Neuron (in vitro differentiated cells): ENCODE data around the gene OTOP3.

Experiments
- H2AFZ ChIP-seq: one replicate; pipeline ENCODE4 v1.6.1; 2013; ENCODE audit warnings: low read depth, mild to moderate bottlenecking, inconsistent platforms, low read length, moderate library complexity
- H3K27me3 ChIP-seq: one replicate; pipeline ENCODE4 v1.6.1; 2013; ENCODE audit warnings: low read length; ENCODE audit not compliant: insufficient read depth
- H3K36me3 ChIP-seq: one replicate; pipeline ENCODE4 v1.6.1; 2013; ENCODE audit warnings: low read length; ENCODE audit not compliant: insufficient read depth
- H3K4me1 ChIP-seq: one replicate; pipeline ENCODE4 v1.6.1; 2013; ENCODE audit warnings: low read length; ENCODE audit not compliant: insufficient read depth
- H3K4me3 ChIP-seq: 2 replicates; pipeline ENCODE4 v1.5.1; 2013; ENCODE audit warnings: mild to moderate bottlenecking, low read length, moderate library complexity
- H3K9me3 ChIP-seq: one replicate; pipeline ENCODE4 v1.6.1; 2013; ENCODE audit warnings: low read length

OTOP3 gene, protein sequence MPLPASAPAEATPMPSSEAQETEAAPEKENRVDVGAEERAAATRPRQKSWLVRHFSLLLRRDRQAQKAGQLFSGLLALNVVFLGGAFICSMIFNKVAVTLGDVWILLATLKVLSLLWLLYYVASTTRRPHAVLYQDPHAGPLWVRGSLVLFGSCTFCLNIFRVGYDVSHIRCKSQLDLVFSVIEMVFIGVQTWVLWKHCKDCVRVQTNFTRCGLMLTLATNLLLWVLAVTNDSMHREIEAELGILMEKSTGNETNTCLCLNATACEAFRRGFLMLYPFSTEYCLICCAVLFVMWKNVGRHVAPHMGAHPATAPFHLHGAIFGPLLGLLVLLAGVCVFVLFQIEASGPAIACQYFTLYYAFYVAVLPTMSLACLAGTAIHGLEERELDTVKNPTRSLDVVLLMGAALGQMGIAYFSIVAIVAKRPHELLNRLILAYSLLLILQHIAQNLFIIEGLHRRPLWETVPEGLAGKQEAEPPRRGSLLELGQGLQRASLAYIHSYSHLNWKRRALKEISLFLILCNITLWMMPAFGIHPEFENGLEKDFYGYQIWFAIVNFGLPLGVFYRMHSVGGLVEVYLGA

DNA sequence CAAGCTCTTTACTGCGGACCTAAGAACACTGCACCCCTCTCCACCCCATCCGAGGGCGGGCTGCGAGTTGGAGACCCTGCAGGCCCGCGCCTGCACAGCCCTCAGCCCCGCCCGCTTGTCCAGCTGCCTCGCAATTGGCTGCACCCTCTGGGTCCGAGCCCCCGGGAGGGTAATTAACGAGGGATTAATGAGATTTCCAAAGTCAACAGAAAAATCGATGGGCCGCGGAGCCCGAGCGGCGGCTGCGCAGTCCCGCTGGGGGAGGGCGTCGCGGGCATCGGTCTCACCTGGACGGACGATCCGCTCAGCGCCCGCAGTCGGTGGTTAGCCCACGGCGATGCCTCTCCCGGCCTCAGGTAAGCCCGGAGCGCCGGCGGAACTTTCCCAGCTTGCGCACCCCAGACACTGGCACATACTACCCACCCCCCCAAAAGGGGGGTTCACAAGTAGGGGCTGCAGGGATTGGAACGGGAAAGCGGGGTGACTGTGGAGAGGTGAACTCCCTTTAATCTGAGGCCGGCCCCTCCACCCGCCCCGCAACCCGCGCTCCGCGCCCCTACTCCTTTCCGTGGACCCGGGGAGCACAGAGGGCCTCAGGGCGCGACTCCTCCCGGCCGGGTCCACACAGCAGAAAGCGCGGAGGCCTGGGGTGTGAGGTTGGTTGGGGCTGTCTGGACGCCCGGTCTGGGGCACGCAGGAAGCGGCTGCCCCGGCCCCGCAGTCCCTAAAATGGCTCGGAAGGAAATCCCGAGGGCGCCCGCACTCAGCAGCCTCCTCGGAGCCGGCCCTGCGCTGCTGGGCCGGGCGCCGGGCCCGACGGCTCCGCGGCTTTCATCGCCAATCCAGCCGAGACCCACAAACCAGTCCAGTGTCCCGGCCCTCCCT is at the start of gene OTOP3:
Gene OTOP3, plus strand, starts transcription at position 314 of the 885 bp plus-strand sequence. Its CDS starts 24 bp downstream, at position 338.
- no peaks in the 10 kb centered on the region for H3K4me1 ChIP-seq
- H3K27me3 ChIP-seq = peaks cover 73% of the 10 kb centered on the region
- no peak within 1 kb of the TSS for H3K4me3 ChIP-seq
- no peaks in the 10 kb centered on the region for H3K9me3 ChIP-seq
- no peak within 1 kb of the TSS for H2AFZ ChIP-seq
- H3K36me3 ChIP-seq = no peaks in the 10 kb centered on the region

DNA sequence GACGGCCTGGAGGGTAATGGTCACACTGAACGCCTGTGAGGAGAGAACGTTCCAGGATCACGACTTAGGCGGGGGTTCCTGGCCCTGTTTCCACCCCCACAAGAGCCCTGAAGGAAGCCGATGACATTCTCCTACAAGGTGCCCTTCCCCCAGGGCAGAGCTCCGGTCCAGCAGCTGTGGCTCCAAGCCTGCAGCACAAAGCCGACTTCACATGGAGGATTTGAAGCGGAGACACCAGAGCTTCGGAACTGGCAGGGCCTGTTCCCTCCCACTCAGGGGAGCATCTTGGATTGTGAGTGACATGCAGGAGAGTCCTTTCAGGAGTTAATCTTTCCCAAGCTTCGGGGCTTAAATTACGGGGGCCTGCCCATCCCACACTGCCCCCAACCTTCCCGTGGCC is 47.2 kb upstream of the OTOP3 start:
- Histone ChIP-seq H3K27me3 (peaks cover 46% of the 10 kb centered on the region), H3K9me3 (no peaks in the 10 kb centered on the region), H3K4me1 (no peaks in the 10 kb centered on the region), H3K4me3 (no peak overlapping the region), H3K36me3 (no peaks in the 10 kb centered on the region), H2AFZ (no peak overlapping the region)

DNA sequence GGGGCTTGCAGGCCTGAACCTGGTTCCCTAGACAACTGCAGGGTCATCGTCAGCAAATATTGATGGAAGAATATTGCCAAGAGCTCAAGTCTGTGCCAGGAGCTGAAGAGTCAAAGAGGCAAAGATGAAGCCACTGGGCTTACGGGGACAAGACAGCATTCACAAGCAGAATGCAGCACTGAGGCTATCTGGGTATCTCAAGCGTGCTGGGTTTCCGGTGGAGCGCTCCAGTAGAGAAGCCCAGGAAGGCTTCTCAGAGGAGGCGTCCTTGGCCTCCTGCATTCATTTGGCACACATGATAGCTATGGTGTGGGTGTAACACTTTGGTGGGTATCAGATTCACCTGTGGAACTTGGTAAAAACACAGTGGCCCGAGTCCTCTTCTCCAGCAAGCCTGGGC is 45.1 kb upstream of the OTOP3 start:
- Histone ChIP-seq H3K9me3 (no peaks in the 10 kb centered on the region), H2AFZ (no peak overlapping the region), H3K4me3 (no peak overlapping the region), H3K4me1 (no peaks in the 10 kb centered on the region), H3K36me3 (no peaks in the 10 kb centered on the region), H3K27me3 (peaks cover 62% of the 10 kb centered on the region)

DNA sequence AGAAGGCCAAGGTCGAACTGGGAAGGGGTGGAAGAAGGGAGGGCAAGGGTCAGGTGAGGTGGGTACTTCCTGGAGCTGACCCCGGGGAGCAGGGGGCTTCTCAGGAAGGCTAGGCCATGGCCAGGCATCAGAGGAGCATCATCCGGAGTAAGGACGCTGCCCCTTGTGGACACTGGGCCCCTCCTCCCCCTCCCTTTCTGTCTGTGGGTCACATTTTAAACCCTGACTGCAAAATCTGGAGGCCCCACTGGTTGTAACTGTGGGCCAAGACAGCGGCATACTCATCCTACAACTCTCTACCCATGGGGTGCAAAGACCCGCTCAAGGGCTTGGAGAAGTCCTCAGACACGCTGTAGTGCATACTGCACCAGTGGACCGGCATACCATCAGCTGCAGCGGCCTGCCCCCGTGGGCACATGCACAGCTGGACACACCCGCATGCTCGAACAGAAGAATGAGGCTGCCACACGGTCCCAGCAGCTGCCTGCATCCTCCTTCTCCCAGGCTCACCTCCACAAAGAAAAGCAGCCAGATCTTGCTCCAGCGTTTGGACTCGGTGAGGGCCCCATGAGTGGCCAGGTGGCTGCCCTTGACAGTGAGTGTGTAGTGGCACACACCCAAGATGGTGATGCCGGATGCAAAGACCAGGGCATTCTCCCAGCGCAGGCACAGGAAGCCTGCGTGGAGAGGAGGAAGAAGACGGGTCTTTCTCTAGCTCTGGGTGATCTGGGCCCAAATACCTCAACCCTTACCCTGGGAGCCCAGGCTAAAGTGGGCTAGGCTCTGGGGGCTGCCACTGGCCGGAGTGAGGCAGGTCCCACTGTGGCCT is 43.5 kb upstream of the OTOP3 start:
- H3K4me1 ChIP-seq = no peaks in the 10 kb centered on the region
- H3K9me3 ChIP-seq = no peaks in the 10 kb centered on the region
- H2AFZ ChIP-seq = no peak overlapping the region
- H3K27me3 ChIP-seq = peaks cover 68% of the 10 kb centered on the region
- no peak overlapping the region for H3K4me3 ChIP-seq
- no peaks in the 10 kb centered on the region for H3K36me3 ChIP-seq

DNA sequence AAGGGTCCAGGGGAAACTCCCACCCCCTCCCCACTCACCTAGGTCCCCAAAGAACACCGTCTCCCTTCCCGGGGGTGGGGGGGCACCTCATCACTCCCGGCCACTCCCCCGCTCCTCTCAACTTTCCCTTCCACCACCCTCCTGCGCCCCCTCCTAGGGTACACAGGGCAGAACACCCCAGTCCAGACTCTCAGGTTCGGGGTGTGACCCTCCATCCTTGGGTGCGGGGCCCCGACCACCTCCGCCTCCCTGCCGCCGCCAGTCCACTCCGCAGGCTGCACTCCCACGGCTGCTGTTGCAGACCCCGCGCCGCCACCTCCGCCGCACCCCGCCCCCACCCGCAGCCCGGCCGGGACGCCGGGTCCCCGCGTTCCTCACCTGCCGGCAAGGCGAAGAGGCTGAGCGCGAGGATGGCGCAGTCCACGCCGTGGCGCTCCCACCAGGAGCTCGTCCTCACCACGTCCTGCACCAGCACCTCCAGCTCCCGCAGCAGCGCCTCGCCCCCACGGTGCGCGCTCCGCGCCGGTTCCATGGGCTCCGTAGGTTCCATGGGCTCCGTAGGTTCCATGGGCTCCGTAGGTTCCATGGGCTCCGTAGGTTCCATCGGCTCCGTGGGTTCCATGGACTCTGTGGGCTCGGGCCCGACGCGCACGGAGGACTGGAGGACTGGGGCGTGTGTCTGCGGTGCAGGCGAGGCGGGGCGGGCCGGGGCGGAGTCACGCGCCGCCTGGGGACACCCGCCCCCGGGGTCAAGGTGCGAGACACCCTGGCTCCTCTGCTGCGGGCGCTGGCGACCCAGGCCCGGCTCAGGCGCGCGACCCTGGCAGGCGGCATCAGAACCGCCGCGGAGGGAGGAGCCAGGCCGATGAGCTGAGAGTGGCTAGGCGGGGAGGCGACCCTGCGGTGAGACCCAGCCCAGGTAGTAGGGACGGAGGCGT is 42.5 kb upstream of the OTOP3 start, which contains the start of gene FADS6:
Gene FADS6, minus strand, starts transcription at position 660 of the 938 bp plus-strand sequence. Its CDS starts 38 bp downstream, at position 622.
- H3K27me3 ChIP-seq = peaks cover 69% of the 10 kb centered on the region
- no peaks in the 10 kb centered on the region for H3K9me3 ChIP-seq
- no peaks in the 10 kb centered on the region for H3K4me1 ChIP-seq
- H2AFZ ChIP-seq = no peak within 1 kb of the TSS
- H3K36me3 ChIP-seq = no peaks in the 10 kb centered on the region
- H3K4me3 ChIP-seq = no peak within 1 kb of the TSS

DNA sequence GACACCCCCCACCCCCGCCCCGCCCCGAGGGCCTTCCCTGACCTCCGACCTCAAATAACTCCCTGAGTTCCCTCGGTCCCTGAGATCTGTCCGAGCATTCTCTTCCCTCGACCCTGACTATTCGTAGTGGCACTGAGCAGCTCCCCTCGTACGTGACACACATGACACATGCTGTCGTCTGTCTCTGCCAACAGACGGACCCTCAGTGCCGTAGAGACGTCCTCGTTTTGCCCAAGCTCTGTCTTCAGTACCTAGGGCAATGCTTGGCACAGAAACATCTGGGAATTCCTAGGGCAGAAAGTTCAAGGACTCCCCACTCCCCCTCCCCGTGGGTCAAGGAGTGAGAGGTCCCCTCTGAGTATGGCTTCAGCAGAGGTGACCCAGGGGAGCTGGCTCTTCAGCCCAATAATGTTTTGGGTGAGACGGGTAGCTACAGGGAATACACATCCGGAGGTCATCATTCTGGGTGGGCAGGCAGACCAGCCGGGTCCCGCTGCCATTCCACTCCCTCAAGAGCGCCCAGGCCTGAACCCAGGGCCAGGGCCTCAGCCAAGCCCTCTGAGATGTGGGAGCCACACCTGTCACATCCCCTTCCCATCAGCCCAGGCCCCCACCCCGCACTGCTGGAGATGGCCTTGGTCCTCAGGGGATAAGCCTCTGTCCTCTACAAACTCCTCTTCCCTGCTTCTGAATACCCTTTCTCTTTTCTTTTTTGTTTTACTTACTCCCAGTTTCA is 41.6 kb upstream of the OTOP3 start:
- Histone ChIP-seq H3K36me3 (no peaks in the 10 kb centered on the region), H2AFZ (no peak overlapping the region), H3K9me3 (no peaks in the 10 kb centered on the region), H3K4me1 (no peaks in the 10 kb centered on the region), H3K4me3 (no peak overlapping the region), H3K27me3 (peaks cover 65% of the 10 kb centered on the region)

DNA sequence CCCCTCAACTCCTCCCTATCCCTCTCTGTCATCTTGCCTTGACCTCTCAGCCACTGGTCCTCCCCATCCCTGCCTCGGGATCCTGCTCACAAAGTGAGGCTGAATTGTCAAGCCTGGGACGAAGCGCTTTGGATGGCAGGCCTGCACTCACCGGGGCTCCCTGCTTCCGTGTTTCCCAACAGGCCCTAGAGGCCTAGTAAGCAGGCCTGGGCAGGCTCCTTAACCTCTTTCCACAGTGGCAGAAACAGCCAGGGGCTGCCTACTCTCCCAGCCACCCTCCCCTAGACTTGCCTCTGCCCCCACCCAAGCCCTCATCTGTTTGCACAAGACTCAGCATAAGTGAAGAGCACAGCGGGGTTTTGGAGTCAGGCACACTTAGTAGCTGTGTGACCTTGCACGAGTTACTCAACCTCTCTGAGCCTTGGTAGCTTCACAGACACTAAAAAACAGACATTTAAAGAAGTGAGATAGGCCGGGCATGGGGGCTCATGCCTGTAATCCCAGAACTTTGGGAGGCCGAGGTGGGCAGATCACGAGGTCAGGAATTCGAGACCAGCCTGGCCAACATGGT is 37.2 kb upstream of the OTOP3 start:
- no peaks in the 10 kb centered on the region for H3K4me1 ChIP-seq
- H2AFZ ChIP-seq = no peak overlapping the region
- H3K4me3 ChIP-seq = no peak overlapping the region
- H3K9me3 ChIP-seq = peaks cover 2% of the 10 kb centered on the region
- H3K27me3 ChIP-seq = peaks cover 59% of the 10 kb centered on the region
- H3K36me3 ChIP-seq = no peaks in the 10 kb centered on the region

DNA sequence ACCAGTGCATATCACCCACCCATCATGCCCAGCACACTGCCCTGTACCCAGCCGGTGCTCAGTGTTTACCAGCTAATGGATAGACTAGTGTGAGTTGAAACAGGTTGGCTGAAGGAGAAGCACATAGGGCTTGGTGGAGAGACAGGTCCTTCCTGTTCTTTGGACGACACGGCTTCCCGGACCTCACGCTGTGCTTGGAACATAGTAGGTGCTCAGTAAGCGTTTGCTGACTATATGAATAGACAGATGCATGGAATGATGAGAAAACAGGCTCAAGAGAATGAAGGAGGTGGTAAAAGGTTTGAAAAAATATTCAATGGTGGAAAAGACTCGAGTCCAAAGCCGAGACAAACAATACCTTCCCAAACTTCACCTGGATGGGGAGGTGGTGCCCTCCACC is 35.5 kb upstream of the OTOP3 start:
- no peaks in the 10 kb centered on the region for H3K4me1 ChIP-seq
- H2AFZ ChIP-seq = no peak overlapping the region
- peaks cover 42% of the 10 kb centered on the region for H3K27me3 ChIP-seq
- peaks cover 2% of the 10 kb centered on the region for H3K9me3 ChIP-seq
- H3K4me3 ChIP-seq = no peak overlapping the region
- no peaks in the 10 kb centered on the region for H3K36me3 ChIP-seq

DNA sequence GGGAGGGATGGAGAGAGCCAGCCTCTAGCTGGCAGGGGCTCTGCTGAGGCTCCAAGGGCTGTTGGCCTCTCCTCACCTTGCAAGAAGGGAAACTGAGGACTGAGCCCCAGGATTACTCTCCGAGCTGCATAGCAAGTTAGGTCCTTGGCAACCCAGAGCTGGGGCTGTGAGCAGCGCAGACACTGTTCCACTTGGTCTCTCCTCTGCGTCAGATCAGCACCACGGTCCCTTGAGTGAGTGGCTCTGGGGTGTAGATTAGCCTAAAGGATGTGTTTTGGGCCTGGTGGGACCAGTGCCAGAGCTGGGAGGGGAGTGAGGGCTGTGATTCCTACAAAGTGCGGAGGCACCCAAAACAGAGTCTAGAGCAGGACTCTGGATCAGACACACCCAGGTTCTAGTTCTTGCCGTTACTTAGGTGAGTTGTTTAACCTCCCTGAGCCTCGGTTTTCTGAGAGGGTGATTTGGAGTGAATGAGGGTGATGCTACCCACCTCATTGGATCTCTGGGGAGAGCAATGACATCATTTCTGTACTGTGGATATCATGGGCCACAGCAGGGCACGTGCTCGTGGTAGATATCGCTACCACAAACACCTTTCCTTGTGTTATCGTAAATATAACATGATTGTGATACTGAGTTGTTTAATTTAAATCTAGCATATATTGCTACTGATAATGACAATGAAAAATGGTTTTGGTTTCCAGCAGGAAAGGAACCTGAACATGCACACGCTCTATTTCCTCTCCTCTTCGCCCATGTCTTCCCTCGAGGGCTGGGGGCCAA is 34.2 kb upstream of the OTOP3 start:
- peaks cover 33% of the 10 kb centered on the region for H3K27me3 ChIP-seq
- H3K36me3 ChIP-seq = no peaks in the 10 kb centered on the region
- H2AFZ ChIP-seq = no peak overlapping the region
- no peak overlapping the region for H3K4me3 ChIP-seq
- peaks cover 2% of the 10 kb centered on the region for H3K9me3 ChIP-seq
- no peaks in the 10 kb centered on the region for H3K4me1 ChIP-seq

DNA sequence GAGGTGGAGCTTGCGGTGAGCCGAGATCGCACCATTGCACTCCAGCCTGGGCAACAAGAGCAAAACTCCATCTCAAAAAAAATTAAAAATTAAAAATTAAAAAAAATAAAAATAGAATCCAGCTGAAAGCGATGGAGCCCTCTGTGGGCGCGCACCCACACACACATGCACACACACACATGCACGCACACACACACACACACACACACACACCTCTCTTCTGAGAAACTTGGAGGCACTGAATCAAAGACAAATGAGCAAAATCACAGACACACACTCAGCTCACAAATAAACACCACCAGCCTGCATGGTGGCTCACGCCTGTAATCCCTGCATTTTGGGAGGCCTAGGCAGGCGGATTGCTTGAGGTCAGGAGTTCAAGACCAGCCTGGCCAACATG is 32.7 kb upstream of the OTOP3 start:
- Histone ChIP-seq H3K36me3 (no peaks in the 10 kb centered on the region), H3K9me3 (peaks cover 2% of the 10 kb centered on the region), H3K4me3 (no peak overlapping the region), H3K4me1 (no peaks in the 10 kb centered on the region), H3K27me3 (peaks cover 30% of the 10 kb centered on the region), H2AFZ (no peak overlapping the region)
